AG04450 (cell line): ENCODE measurements around the gene NSUN3. TPM values are rescaled to one million over a fixed set of nuclear protein-coding genes. Genes with fewer than 3 reads are reported as not detected.
A peak's percentile ranks its signal among the peaks of the same experiment; 100 is the strongest.

Experiments
- CTCF ChIA-PET: fragments of 300-600, 350-600 bp; formaldehyde crosslinking; extraction: SDS; loops from one replicate; lab custom pipeline; 2022; ENCODE audit warnings: antibody characterized with exemption, inconsistent platforms; lab: Charles Lee
- POLR2A ChIA-PET: fragments of 350-600 bp; formaldehyde crosslinking; extraction: SDS; loops from one replicate; lab custom pipeline; 2021; ENCODE audit warnings: antibody characterized with exemption, inconsistent platforms; lab: Yijun Ruan, JAX
- DNase-seq: peaks from one replicate; pipeline ENCODE4 v3.0.0-alpha.2; 2011; ENCODE audit warnings: low read depth, low spot score
- H3K27ac ChIP-seq: one replicate; pipeline ENCODE4 v1.5.1; 2012; ENCODE audit warnings: low read depth, low read length, control low read depth
- H3K27me3 ChIP-seq: one replicate; pipeline ENCODE4 v1.6.0; 2012; ENCODE audit warnings: low read length; ENCODE audit not compliant: control insufficient read depth, insufficient read depth
- H3K4me3 ChIP-seq: 2 replicates; pipeline ENCODE4 v1.5.1; 2011; ENCODE audit warnings: mild to moderate bottlenecking, low read depth, low read length, control low read depth
- H3K9me3 ChIP-seq: 2 replicates; pipeline ENCODE4 v1.5.1; 2012; ENCODE audit warnings: low read length; ENCODE audit not compliant: control insufficient read depth, insufficient read depth
- CTCF ChIP-seq: IDR thresholded peaks from 2 replicates; pipeline ENCODE4 v1.5.1; 2011; ENCODE audit warnings: low read depth, low read length, control low read depth, inconsistent platforms
- polyA plus RNA-seq: library from polyadenylated mRNA; depleted of rRNA; stranded (reverse); fragments of >200 nt; gene quantifications from 2 replicates; pipeline ENCODE4 v1.2.3, GENCODE V29; 2011

NSUN3 gene
- polyA plus RNA-seq, 1 experiment, result 7.7 TPM

GRCh38 chr3:94156626-94157025 lies 93.8 kb downstream of the NSUN3 start:
- POLR2A ChIA-PET, result no interaction called here
- Histone ChIP-seq H3K27me3 (no peaks in the 10 kb centered on the region), H3K9me3 (no peaks in the 10 kb centered on the region), H3K27ac (no peak overlapping the region), H3K4me3 (no peak overlapping the region)
- no peak for DNase-seq
- CTCF ChIA-PET, result no interaction called here
- TF ChIP-seq CTCF, result no peak

GRCh38 chr3:94158512-94158911 lies 95.7 kb downstream of the NSUN3 start:
- no peaks in the 10 kb centered on the region for H3K27me3 ChIP-seq
- no peaks in the 10 kb centered on the region for H3K9me3 ChIP-seq
- H3K4me3 ChIP-seq, result no peak overlapping the region
- ChIA-PET POLR2A (interaction anchor here (0.6 kb wide), 1 partner anchor 126 kb away, joined by 5 read pairs; no protein-coding TSS in a partner anchor), CTCF (no interaction called here)
- no peak for DNase-seq
- no peak overlapping the region for H3K27ac ChIP-seq
- no peak for TF ChIP-seq CTCF

- DNase-seq, result no peak
- Histone ChIP-seq H3K27ac (no peak overlapping the region), H3K27me3 (no peaks in the 10 kb centered on the region), H3K9me3 (no peaks in the 10 kb centered on the region), H3K4me3 (peak overlapping the region; percentile 21; the same call in 1 of the 2 replicates)
- CTCF ChIA-PET, result no interaction called here
- POLR2A ChIA-PET, result no interaction called here
- no peak for TF ChIP-seq CTCF
Measured at GRCh38 chr3:94159062-94159828, 96.4 kb downstream of the NSUN3 start.

- CTCF ChIA-PET, result no interaction called here
- H3K9me3 ChIP-seq, result no peaks in the 10 kb centered on the region
- DNase-seq, result no peak
- POLR2A ChIA-PET, result no interaction called here
- no peak for TF ChIP-seq CTCF
- H3K27ac ChIP-seq, result no peak overlapping the region
- no peak overlapping the region for H3K4me3 ChIP-seq
- H3K27me3 ChIP-seq, result no peaks in the 10 kb centered on the region
Measured at GRCh38 chr3:94162700-94163099, 99.8 kb downstream of the NSUN3 start.

DNA sequence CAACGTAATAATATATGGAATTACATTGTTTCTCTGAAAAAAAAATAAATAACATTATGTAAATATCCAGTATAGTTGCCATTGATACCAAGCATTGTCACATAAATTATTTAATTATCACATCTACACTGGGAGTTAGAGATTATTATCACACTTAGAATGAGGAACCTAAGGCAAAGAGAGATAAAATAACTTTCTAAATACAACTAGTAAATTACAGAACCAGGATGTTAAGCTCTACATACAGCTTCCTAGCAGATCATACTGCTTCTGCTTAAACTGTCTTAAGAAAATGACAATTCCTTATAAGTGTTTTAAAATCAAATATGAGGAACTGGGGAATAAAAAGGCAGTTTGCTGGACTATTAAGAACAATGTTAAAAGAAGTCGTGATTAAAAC lies 104.5 kb downstream of the NSUN3 start:
- ChIA-PET CTCF (interaction anchor here (1.5 kb wide), 1 partner anchor 82 kb away, joined by 4 read pairs; no protein-coding TSS in a partner anchor), POLR2A (no interaction called here)
- Histone ChIP-seq H3K27ac (no peak overlapping the region), H3K27me3 (no peaks in the 10 kb centered on the region), H3K4me3 (no peak overlapping the region), H3K9me3 (no peaks in the 10 kb centered on the region)
- TF ChIP-seq CTCF, result no peak
- no peak for DNase-seq
